Stomach (tissue), 9 donors: Measurements from ENCODE around the gene MYH11. TPM values are rescaled to one million over a fixed set of nuclear protein-coding genes. Genes with fewer than 3 reads are reported as not detected.
A peak's percentile ranks its signal among the peaks of the same experiment; 100 is the strongest.
"Not testable (repeated sequence)": the region's sequence is repeated elsewhere in the genome, so short reads cannot be mapped to it uniquely, and the experiment has no call there.

ENCODE experiments used
- DNase-seq, 2 donors: peaks; one replicate each; pipeline versions ENCODE4 v3.0.0 to v3.0.0-alpha.2; 2013 to 2019
- H3K27ac ChIP-seq, 5 donors: fragments of 200-600 bp in 4 of 5; sonication (generic) in 4 of 5; one replicate each; pipeline ENCODE4 v1.5.1; 2013 to 2019; ENCODE audit warnings: mild to moderate bottlenecking in 1 of 5, moderate library complexity in 1 of 5
- H3K27me3 ChIP-seq, 3 donors: fragments of 200-600 bp; sonication (generic); one replicate each; pipeline ENCODE4 v1.5.1; 2017 to 2019; ENCODE audit warnings: mixed run types in 1 of 3
- H3K36me3 ChIP-seq, 4 donors: fragments of 200-600 bp; sonication (generic); 1 replicate in 3 of 4; 2 replicates in 1 of 4; pipeline ENCODE4 v1.5.1; 2016 to 2019
- H3K4me1 ChIP-seq, 4 donors: fragments of 200-600 bp; sonication (generic); one replicate each; pipeline ENCODE4 v1.5.1; 2016 to 2019
- H3K4me3 ChIP-seq, 4 donors: fragments of 200-600 bp; sonication (generic) in 3 of 4; one replicate each; pipeline ENCODE4 v1.5.1; 2016 to 2019; ENCODE audit warnings: mild to moderate bottlenecking in 1 of 4
- H3K9me3 ChIP-seq, 4 donors: fragments of 200-600 bp; sonication (generic); one replicate each; pipeline ENCODE4 v1.5.1; 2016 to 2019
- EP300 ChIP-seq: sonication (generic); formaldehyde crosslinking; IDR thresholded peaks from one replicate; pipeline ENCODE4 v1.6.1; 2017; ENCODE audit warnings: antibody characterized with exemption
- POLR2A ChIP-seq, 4 donors: fragments of 450-650 bp; IDR thresholded peaks; one replicate each; pipeline ENCODE4 v1.6.1; 2016; ENCODE audit warnings: antibody characterized with exemption in 4 of 4, control low read depth in 2 of 4, mild to moderate bottlenecking in 1 of 4, moderate library complexity in 1 of 4
- POLR2AphosphoS5 ChIP-seq, 3 donors: sonication (generic); formaldehyde crosslinking; IDR thresholded peaks; one replicate each; pipeline ENCODE4 v1.6.1; 2016; ENCODE audit warnings: antibody characterized with exemption in 3 of 3
- WGBS, 5 donors: extraction: QIAGEN DNeasy Blood & Tissue Kit in 3 of 5; methylation state at CpG; one replicate each; pipeline versions ENCODE4 v1.1.5 to v1.1.7; 2013 to 2018; 5-methylcytosine and 5-hydroxymethylcytosine counted together
- intact Hi-C: fragments of 100-400 bp; cut with DNase I; formaldehyde crosslinking; loops from one replicate; pipeline ENCODE4 v1.15.1; 2023; ENCODE audit warnings: low total_unique reads
- polyA plus RNA-seq, 3 donors: library from polyadenylated mRNA; stranded (reverse); fragments of 200-250 nt; gene quantifications; one replicate each; pipeline ENCODE4 v1.2.3, GENCODE V29; 2013
- total RNA-seq, 5 donors: library from RNA; depleted of rRNA; stranded (reverse); fragments of >200 nt; gene quantifications; one replicate each; pipeline versions ENCODE4 v1.1.0 to v1.2.3, GENCODE V29; 2014 to 2016
- TF ChIP-seq, protein P1 (sequence below), 7 experiments: fragments of 450-650 bp in 4 of 7; fragments of 200-600 bp in 3 of 7; sonication (generic) in 3 of 7; IDR thresholded peaks; one replicate each; pipeline ENCODE4 v1.5.1; 2016 to 2019; ENCODE audit warnings: antibody characterized with exemption in 7 of 7, control low read depth in 2 of 7, mild to moderate bottlenecking in 1 of 7
- donor health status: healthy with polysubstance abuse.
- donor health status: Bipolar disorder and iron deficiency.
- donor health status: healthy.

MYH11 gene
- total and polyA plus RNA-seq, 8 donors = 33.8 to 3,048 (median 865) TPM

DNA sequence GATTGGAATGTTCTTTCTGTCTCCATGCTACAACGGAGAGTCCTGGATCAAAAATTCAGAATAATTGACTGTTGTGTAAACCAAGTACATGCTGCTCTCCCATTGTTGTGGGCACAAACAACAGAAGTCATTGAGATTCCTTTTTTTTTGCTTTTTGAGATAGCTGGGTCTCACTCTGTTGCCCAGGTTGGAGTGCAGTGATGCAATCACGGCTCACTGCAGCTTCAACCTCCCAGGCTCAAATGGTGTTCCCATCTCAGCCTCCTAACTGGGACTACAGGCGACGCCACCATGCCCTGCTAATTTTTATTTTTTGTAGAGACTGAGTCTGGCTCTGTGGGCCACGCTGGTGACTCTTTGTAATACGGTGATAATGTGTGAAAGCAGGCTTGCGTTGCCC, 182.3 kb downstream of the MYH11 start:
- 94 to 97% (median 96%) methylated on average over 7 of the region's 7 CpGs for WGBS, 5 donors
- no peak overlapping the region for H3K27ac ChIP-seq
- intact Hi-C loops = no loop called here

GRCh38 chr16:15672514-15673167, 184.2 kb downstream of the MYH11 start:
- Histone ChIP-seq H3K4me3 (no peak overlapping the region), H3K27me3 (no peaks in the 10 kb centered on the region), H3K36me3 (peaks cover 19 to 75% (median 61%) of the 10 kb centered on the region in 4 donors), H3K4me1 (peaks cover 0 to 26% (median 10%) of the 10 kb centered on the region in 4 donors), H3K27ac (peak overlapping the region; percentile 52 to 90 (median 81)), H3K9me3 (no peaks in the 10 kb centered on the region)
- DNase-seq = peak; percentile 70 to 90
- TF ChIP-seq, protein P1, sequence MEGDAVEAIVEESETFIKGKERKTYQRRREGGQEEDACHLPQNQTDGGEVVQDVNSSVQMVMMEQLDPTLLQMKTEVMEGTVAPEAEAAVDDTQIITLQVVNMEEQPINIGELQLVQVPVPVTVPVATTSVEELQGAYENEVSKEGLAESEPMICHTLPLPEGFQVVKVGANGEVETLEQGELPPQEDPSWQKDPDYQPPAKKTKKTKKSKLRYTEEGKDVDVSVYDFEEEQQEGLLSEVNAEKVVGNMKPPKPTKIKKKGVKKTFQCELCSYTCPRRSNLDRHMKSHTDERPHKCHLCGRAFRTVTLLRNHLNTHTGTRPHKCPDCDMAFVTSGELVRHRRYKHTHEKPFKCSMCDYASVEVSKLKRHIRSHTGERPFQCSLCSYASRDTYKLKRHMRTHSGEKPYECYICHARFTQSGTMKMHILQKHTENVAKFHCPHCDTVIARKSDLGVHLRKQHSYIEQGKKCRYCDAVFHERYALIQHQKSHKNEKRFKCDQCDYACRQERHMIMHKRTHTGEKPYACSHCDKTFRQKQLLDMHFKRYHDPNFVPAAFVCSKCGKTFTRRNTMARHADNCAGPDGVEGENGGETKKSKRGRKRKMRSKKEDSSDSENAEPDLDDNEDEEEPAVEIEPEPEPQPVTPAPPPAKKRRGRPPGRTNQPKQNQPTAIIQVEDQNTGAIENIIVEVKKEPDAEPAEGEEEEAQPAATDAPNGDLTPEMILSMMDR (IDR thresholded peaks at IDR 0.05) = no peak
- TF ChIP-seq EP300 (no peak), POLR2AphosphoS5 (IDR thresholded peaks at IDR 0.05) (peak; percentile 61 to 85 (median 66)), POLR2A (IDR thresholded peaks at IDR 0.05) (no peak)
- intact Hi-C loops = no loop called here
- WGBS, 5 donors = 40 to 58% (median 53%) methylated on average over 19 to 20 of the region's 20 CpGs

More for the DNA sequence above, 182.3 kb downstream of the MYH11 start:
- no peak for DNase-seq
- Histone ChIP-seq H3K4me1 (peaks cover 0 to 26% (median 10%) of the 10 kb centered on the region in 4 donors), H3K9me3 (no peaks in the 10 kb centered on the region), H3K4me3 (no peak overlapping the region), H3K27me3 (no peaks in the 10 kb centered on the region), H3K36me3 (peaks cover 15 to 75% (median 61%) of the 10 kb centered on the region in 4 donors)
- TF ChIP-seq POLR2A (IDR thresholded peaks at IDR 0.05) (no peak), EP300 (no peak), POLR2AphosphoS5 (IDR thresholded peaks at IDR 0.05) (no peak)
- TF ChIP-seq, protein P1 (IDR thresholded peaks at IDR 0.05) = no peak

DNA sequence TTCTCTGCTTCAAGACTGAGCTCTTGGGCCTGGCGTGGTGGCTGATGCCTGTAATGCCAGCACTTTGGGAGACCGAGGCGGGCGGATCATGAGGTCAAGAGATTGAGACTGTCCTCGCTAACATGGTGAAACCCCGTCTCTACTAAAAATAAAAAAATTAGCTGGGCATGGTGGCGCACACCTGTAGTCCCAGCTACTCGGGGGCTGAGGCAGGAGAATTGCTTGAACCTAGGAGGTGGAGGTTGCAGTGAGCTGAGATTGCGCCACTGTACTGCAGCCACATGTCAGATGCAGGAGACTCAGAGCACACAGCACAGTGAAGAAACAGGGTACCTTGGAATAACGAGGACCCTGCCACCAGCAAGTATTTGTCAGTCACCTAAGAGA, 184.7 kb downstream of the MYH11 start:
- Histone ChIP-seq H3K4me1 (peaks cover 0 to 26% (median 10%) of the 10 kb centered on the region in 4 donors), H3K36me3 (peaks cover 23 to 75% (median 62%) of the 10 kb centered on the region in 4 donors), H3K27ac (peak overlapping the region in 4 of 5 donors; percentile 75 to 90 (median 82))
- DNase-seq, H3K27me3 ChIP-seq, intact Hi-C loops, H3K9me3 ChIP-seq, H3K4me3 ChIP-seq: not testable (repeated sequence)
- 88 to 96% (median 92%) methylated on average over 10 of the region's 10 CpGs for WGBS, 5 donors

DNA sequence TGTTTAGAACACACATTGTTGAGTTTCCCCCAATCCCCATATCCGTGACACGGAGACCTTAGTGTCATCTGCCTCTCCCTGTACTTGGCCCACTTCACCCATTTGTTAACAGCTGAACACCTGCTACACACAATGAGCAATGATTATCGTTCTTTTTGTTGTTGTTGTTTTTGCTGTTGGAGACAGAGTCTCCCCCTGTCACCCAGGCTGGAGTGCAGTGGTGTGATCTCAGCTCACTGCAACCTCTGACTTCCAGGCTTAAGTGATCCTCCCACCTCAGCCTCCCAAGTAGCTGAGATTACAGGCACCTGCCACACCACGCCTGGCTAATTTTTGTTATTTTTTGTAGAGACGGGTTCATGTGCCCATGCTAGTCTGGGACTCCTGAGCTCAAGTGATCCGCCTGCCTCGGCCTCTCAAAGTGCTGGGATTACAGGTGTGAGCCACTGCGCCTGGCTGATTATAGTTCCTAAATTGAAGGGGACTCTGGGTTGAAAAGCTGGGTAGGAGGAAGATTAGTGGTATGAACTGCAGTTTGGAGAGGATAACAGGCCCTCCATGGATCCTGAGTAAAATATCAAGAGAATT, 185.2 kb downstream of the MYH11 start:
- Histone ChIP-seq H3K27ac (peak overlapping the region in 4 of 5 donors; percentile 75 to 90 (median 82)), H3K9me3 (no peaks in the 10 kb centered on the region), H3K4me3 (no peak overlapping the region), H3K27me3 (no peaks in the 10 kb centered on the region), H3K36me3 (peaks cover 27 to 75% (median 62%) of the 10 kb centered on the region in 4 donors), H3K4me1 (peaks cover 0 to 26% (median 10%) of the 10 kb centered on the region in 4 donors)
- DNase-seq = no peak
- intact Hi-C loops = no loop called here
- 91 to 96% (median 95%) methylated on average over 8 of the region's 8 CpGs for WGBS, 5 donors
- TF ChIP-seq POLR2AphosphoS5 (IDR thresholded peaks at IDR 0.05) (no peak), EP300 (no peak), POLR2A (IDR thresholded peaks at IDR 0.05) (no peak)
- TF ChIP-seq, protein P1 (IDR thresholded peaks at IDR 0.05) = no peak
